Neural cell (in vitro differentiated cells): Measurements from ENCODE around the gene AQP2. TPM values are rescaled to one million over a fixed set of nuclear protein-coding genes. Genes with fewer than 3 reads are reported as not detected.
A peak's percentile ranks its signal among the peaks of the same experiment; 100 is the strongest.

Source experiments
- H2AFZ ChIP-seq: fragments of 200-600, 300-800 bp; sonication (generic), shearing (Covaris generic); 2 replicates; pipeline ENCODE4 v1.6.0; 2014; ENCODE audit warnings: low read depth, mild to moderate bottlenecking, antibody characterized with exemption, low read length, moderate library complexity
- H3F3A ChIP-seq: fragments of 200-600 bp; shearing (Covaris generic); 2 replicates; pipeline ENCODE4 v1.6.1; 2016; ENCODE audit warnings: mild to moderate bottlenecking, moderate library complexity, mixed read lengths, antibody characterized with exemption, low read length; ENCODE audit not compliant: insufficient read depth, poor library complexity, severe bottlenecking
- H3K27ac ChIP-seq: fragments of 200-600, 300-800 bp; sonication (generic), shearing (Covaris generic); 2 replicates; pipeline ENCODE4 v1.5.1; 2014; ENCODE audit warnings: mild to moderate bottlenecking, low read length, moderate library complexity
- H3K27me3 ChIP-seq: fragments of 300-800, 200-600 bp; sonication (generic), shearing (Covaris generic); 2 replicates; pipeline ENCODE4 v1.6.0; 2014; ENCODE audit warnings: mild to moderate bottlenecking, low read depth, low read length, moderate library complexity; ENCODE audit not compliant: insufficient read depth
- H3K36me3 ChIP-seq: fragments of 300-800, 200-600 bp; sonication (generic), shearing (Covaris generic); 2 replicates; pipeline ENCODE4 v1.5.1; 2014; ENCODE audit warnings: mild to moderate bottlenecking, antibody characterized with exemption, low read length, moderate library complexity; ENCODE audit not compliant: insufficient read depth
- H3K4me2 ChIP-seq: fragments of 300-800, 200-600 bp; sonication (generic), shearing (Covaris generic); 2 replicates; pipeline ENCODE4 v1.6.0; 2014; ENCODE audit warnings: mild to moderate bottlenecking, low read length
- H3K4me3 ChIP-seq: fragments of 300-800, 200-600 bp; sonication (generic), shearing (Covaris generic); 2 replicates; pipeline ENCODE4 v1.5.1; 2014; ENCODE audit warnings: mild to moderate bottlenecking, low read length, moderate library complexity
- H3K79me2 ChIP-seq: fragments of 200-600 bp; shearing (Covaris generic); replicated peaks from 2 replicates; pipeline ENCODE4 v1.6.0; 2014; ENCODE audit warnings: mild to moderate bottlenecking, low read length, moderate library complexity; ENCODE audit not compliant: insufficient read depth
- H3K9ac ChIP-seq: fragments of 300-800, 200-600 bp; sonication (generic), shearing (Covaris generic); 2 replicates; pipeline ENCODE4 v1.6.1; 2016; ENCODE audit warnings: mild to moderate bottlenecking, low read length, mixed read lengths
- H3K9me2 ChIP-seq: fragments of 200-600 bp; shearing (Covaris generic); 2 replicates; pipeline ENCODE4 v1.6.1; 2016; ENCODE audit warnings: mild to moderate bottlenecking, low read length, mixed read lengths; ENCODE audit not compliant: insufficient read depth
- H3K9me3 ChIP-seq: fragments of 200-600, 300-800 bp; sonication (generic), shearing (Covaris generic); 2 replicates; pipeline ENCODE4 v1.6.1; 2016; ENCODE audit warnings: mild to moderate bottlenecking, mixed run types, low read length, moderate library complexity, mixed read lengths
- H4K20me1 ChIP-seq: fragments of 200-600 bp; shearing (Covaris generic); 2 replicates; pipeline ENCODE4 v1.6.1; 2016; ENCODE audit warnings: mild to moderate bottlenecking, mixed run types; ENCODE audit not compliant: insufficient read depth
- CTCF ChIP-seq: fragments of 450-650 bp; IDR thresholded peaks from 2 replicates; pipeline ENCODE4 v1.5.1; 2014; ENCODE audit warnings: antibody characterized with exemption, mild to moderate bottlenecking, moderate library complexity; ENCODE audit not compliant: poor library complexity, severe bottlenecking
- EP300 ChIP-seq: fragments of 450-650 bp; conservative IDR thresholded peaks from 2 replicates; pipeline ENCODE4 v1.6.1; 2014; ENCODE audit warnings: antibody characterized with exemption, mild to moderate bottlenecking, moderate library complexity; ENCODE audit not compliant: poor library complexity, severe bottlenecking
- EZH2 ChIP-seq: fragments of 200-600, 300-800 bp; shearing (Covaris generic), sonication (generic); IDR thresholded peaks from 2 replicates; pipeline ENCODE4 v1.6.1; 2014; ENCODE audit warnings: antibody characterized with exemption, low read length, borderline replicate concordance, mild to moderate bottlenecking; ENCODE audit not compliant: insufficient read depth, poor library complexity, severe bottlenecking
- MXI1 ChIP-seq: fragments of 450-650 bp; conservative IDR thresholded peaks from 2 replicates; pipeline ENCODE4 v1.6.1; 2014; ENCODE audit warnings: antibody characterized with exemption, mild to moderate bottlenecking; ENCODE audit not compliant: poor library complexity, severe bottlenecking
- POLR2AphosphoS5 ChIP-seq: IDR thresholded peaks from 2 replicates; pipeline ENCODE4 v1.6.1; 2012
- RAD21 ChIP-seq: fragments of 450-650 bp; conservative IDR thresholded peaks from 2 replicates; pipeline ENCODE4 v1.6.1; 2014; ENCODE audit warnings: antibody characterized with exemption, mild to moderate bottlenecking, moderate library complexity
- REST ChIP-seq: IDR thresholded peaks from 2 replicates; pipeline ENCODE4 v1.6.1; 2012; ENCODE audit warnings: borderline replicate concordance
- SMC3 ChIP-seq: fragments of 450-650 bp; conservative IDR thresholded peaks from 2 replicates; pipeline ENCODE4 v1.6.1; 2014; ENCODE audit warnings: antibody characterized with exemption, mild to moderate bottlenecking, moderate library complexity; ENCODE audit not compliant: poor library complexity
- TAF1 ChIP-seq: IDR thresholded peaks from 2 replicates; pipeline ENCODE4 v1.6.1; 2012; ENCODE audit warnings: low read depth
- polyA plus RNA-seq: library from polyadenylated mRNA; depleted of rRNA; stranded (reverse); fragments of >200 nt; gene quantifications from 2 replicates; pipeline ENCODE4 v1.2.3, GENCODE V29; 2014

Gene AQP2
- polyA plus RNA-seq, 1 donor from 2014 or later = not detected

DNA sequence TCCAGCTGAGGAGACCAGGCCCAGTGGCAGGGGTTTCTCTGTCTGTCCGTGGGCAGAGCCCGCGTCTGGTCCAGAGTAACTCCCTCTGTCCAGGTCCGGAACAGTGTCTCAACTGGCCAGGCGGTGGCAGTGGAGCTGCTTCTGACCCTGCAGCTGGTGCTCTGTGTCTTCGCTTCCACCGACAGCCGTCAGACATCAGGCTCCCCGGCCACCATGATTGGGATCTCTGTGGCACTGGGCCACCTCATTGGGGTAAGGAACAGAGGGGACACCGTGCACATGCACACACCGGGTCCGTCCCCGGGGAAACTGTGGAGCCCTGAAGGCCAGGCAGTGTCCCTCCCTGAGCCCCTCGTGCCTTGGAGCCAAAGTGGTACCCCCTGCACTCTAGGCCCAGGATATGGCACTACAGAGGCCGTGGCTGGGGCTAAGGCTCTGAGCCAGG, 23.7 kb downstream of the AQP2 start:
- H3K36me3 ChIP-seq = no peaks in the 10 kb centered on the region
- H3K27ac ChIP-seq = no peak overlapping the region
- no peaks in the 10 kb centered on the region for H3K9me3 ChIP-seq
- no peaks in the 10 kb centered on the region for H4K20me1 ChIP-seq
- TF ChIP-seq CTCF (peak; percentile 30), RAD21 (peak; percentile 29), REST (no peak)
- H3K9ac ChIP-seq = no peak overlapping the region
- H3K9me2 ChIP-seq = no peaks in the 10 kb centered on the region
- H3K4me2 ChIP-seq = no peak overlapping the region
- no peaks in the 10 kb centered on the region for H3K79me2 ChIP-seq
- no peaks in the 10 kb centered on the region for H3K27me3 ChIP-seq
- no peak overlapping the region for H3K4me3 ChIP-seq
- H2AFZ ChIP-seq = no peak overlapping the region
- no peaks in the 10 kb centered on the region for H3F3A ChIP-seq

GRCh38 chr12:49974677-49975317, 24.3 kb downstream of the AQP2 start:
- no peaks in the 10 kb centered on the region for H3K27me3 ChIP-seq
- H3K79me2 ChIP-seq = no peaks in the 10 kb centered on the region
- H4K20me1 ChIP-seq = no peaks in the 10 kb centered on the region
- H3K9me2 ChIP-seq = no peaks in the 10 kb centered on the region
- H3K36me3 ChIP-seq = no peaks in the 10 kb centered on the region
- H3F3A ChIP-seq = no peaks in the 10 kb centered on the region
- H2AFZ ChIP-seq = no peak overlapping the region
- H3K9me3 ChIP-seq = no peaks in the 10 kb centered on the region
- no peak overlapping the region for H3K4me3 ChIP-seq
- H3K27ac ChIP-seq = no peak overlapping the region
- no peak for TF ChIP-seq EZH2
- TF ChIP-seq RAD21 = no peak
- no peak for TF ChIP-seq EP300
- no peak for TF ChIP-seq POLR2AphosphoS5
- no peak for TF ChIP-seq REST
- TF ChIP-seq CTCF = no peak
- TF ChIP-seq MXI1 = no peak
- no peak for TF ChIP-seq TAF1
- no peak for TF ChIP-seq SMC3
- no peak overlapping the region for H3K9ac ChIP-seq
- H3K4me2 ChIP-seq = no peak overlapping the region
